ES-I3 (cell line): ENCODE data around the gene PLCL2.
"Not testable (repeated sequence)": the region's sequence is repeated elsewhere in the genome, so short reads cannot be mapped to it uniquely, and the experiment has no call there.

Experiments used
- H3K36me3 ChIP-seq: 2 replicates; pipeline ENCODE4 v1.6.1; 2013; ENCODE audit warnings: mild to moderate bottlenecking, low read length, control low read depth, moderate library complexity; ENCODE audit not compliant: insufficient read depth
- H3K4me1 ChIP-seq: 2 replicates; pipeline ENCODE4 v1.6.1; 2013; ENCODE audit warnings: mild to moderate bottlenecking, control low read depth, low read length; ENCODE audit not compliant: insufficient read depth
- H3K9ac ChIP-seq: 2 replicates; pipeline ENCODE4 v1.6.1; 2013; ENCODE audit warnings: low read depth, mild to moderate bottlenecking, low read length, moderate library complexity
- H3K9me3 ChIP-seq: 2 replicates; pipeline ENCODE4 v1.6.1; 2013; ENCODE audit warnings: mild to moderate bottlenecking, low read length, moderate library complexity; ENCODE audit not compliant: control insufficient read depth, insufficient read depth

PLCL2 gene

GRCh38 chr3:17088602-17089313, 204.0 kb downstream of the PLCL2 start:
- Histone ChIP-seq H3K9ac (no peak overlapping the region), H3K9me3 (no peaks in the 10 kb centered on the region), H3K36me3 (no peaks in the 10 kb centered on the region), H3K4me1 (peaks cover 6% of the 10 kb centered on the region)

GRCh38 chr3:17089314-17089700, 204.6 kb downstream of the PLCL2 start:
- Histone ChIP-seq H3K36me3 (no peaks in the 10 kb centered on the region), H3K9me3 (no peaks in the 10 kb centered on the region), H3K9ac (no peak overlapping the region), H3K4me1 (peaks cover 9% of the 10 kb centered on the region)

- Histone ChIP-seq H3K9me3 (no peaks in the 10 kb centered on the region), H3K36me3 (no peaks in the 10 kb centered on the region), H3K9ac (no peak overlapping the region), H3K4me1 (peaks cover 16% of the 10 kb centered on the region)
Observed at GRCh38 chr3:17090280-17090983, 205.7 kb downstream of the PLCL2 start.

GRCh38 chr3:17091910-17092582, 207.3 kb downstream of the PLCL2 start:
- no peaks in the 10 kb centered on the region for H3K9me3 ChIP-seq
- H3K9ac ChIP-seq, result no peak overlapping the region
- H3K36me3 ChIP-seq, result no peaks in the 10 kb centered on the region
- peaks cover 16% of the 10 kb centered on the region for H3K4me1 ChIP-seq

- Histone ChIP-seq H3K36me3 (no peaks in the 10 kb centered on the region), H3K9ac (no peak overlapping the region), H3K4me1 (peaks cover 16% of the 10 kb centered on the region), H3K9me3 (no peaks in the 10 kb centered on the region)
Observed at GRCh38 chr3:17092583-17092933, 207.8 kb downstream of the PLCL2 start.

GRCh38 chr3:17094551-17094950, 209.8 kb downstream of the PLCL2 start:
- H3K4me1 ChIP-seq, result peaks cover 16% of the 10 kb centered on the region
- no peaks in the 10 kb centered on the region for H3K36me3 ChIP-seq
- H3K9me3 ChIP-seq, result no peaks in the 10 kb centered on the region
- H3K9ac ChIP-seq, result no peak overlapping the region

GRCh38 chr3:17103579-17103978, 218.8 kb downstream of the PLCL2 start:
- H3K4me1 ChIP-seq, result no peaks in the 10 kb centered on the region

GRCh38 chr3:17106801-17107200, 222.0 kb downstream of the PLCL2 start:
- H3K9me3 ChIP-seq, H3K4me1 ChIP-seq, H3K36me3 ChIP-seq, H3K9ac ChIP-seq: not testable (repeated sequence)

More at GRCh38 chr3:17103579-17103978, 218.8 kb downstream of the PLCL2 start:
- Histone ChIP-seq H3K9me3 (no peaks in the 10 kb centered on the region), H3K9ac (no peak overlapping the region), H3K36me3 (no peaks in the 10 kb centered on the region)

- no peak overlapping the region for H3K9ac ChIP-seq
- H3K4me1 ChIP-seq, result no peaks in the 10 kb centered on the region
- H3K36me3 ChIP-seq, result no peaks in the 10 kb centered on the region
- H3K9me3 ChIP-seq, result no peaks in the 10 kb centered on the region
Observed at GRCh38 chr3:17110660-17111396, 226.1 kb downstream of the PLCL2 start.

GRCh38 chr3:17111586-17111985, 226.8 kb downstream of the PLCL2 start:
- no peaks in the 10 kb centered on the region for H3K9me3 ChIP-seq
- no peaks in the 10 kb centered on the region for H3K36me3 ChIP-seq
- no peaks in the 10 kb centered on the region for H3K4me1 ChIP-seq
- no peak overlapping the region for H3K9ac ChIP-seq

- Histone ChIP-seq H3K4me1 (no peaks in the 10 kb centered on the region), H3K9me3 (no peaks in the 10 kb centered on the region), H3K9ac (no peak overlapping the region), H3K36me3 (no peaks in the 10 kb centered on the region)
Observed at GRCh38 chr3:17115186-17115585, 230.4 kb downstream of the PLCL2 start.

- Histone ChIP-seq H3K36me3 (no peaks in the 10 kb centered on the region), H3K4me1 (no peaks in the 10 kb centered on the region), H3K9me3 (no peaks in the 10 kb centered on the region), H3K9ac (no peak overlapping the region)
Observed at GRCh38 chr3:17116007-17116600, 231.3 kb downstream of the PLCL2 start.

- H3K9ac ChIP-seq, result no peak overlapping the region
- H3K36me3 ChIP-seq, result no peaks in the 10 kb centered on the region; the same call in 1 of the 2 replicates
- H3K4me1 ChIP-seq, result no peaks in the 10 kb centered on the region
- H3K9me3 ChIP-seq, result 0 out of 2 replicates have a peak, but pooled peaks cover 4% of the 10 kb centered on the region
Observed at GRCh38 chr3:17118771-17119170, 234.0 kb downstream of the PLCL2 start.
